IMR-90 (cell line): ENCODE measurements around the gene ZFAND4. TPM values are rescaled to one million over a fixed set of nuclear protein-coding genes. Genes with fewer than 3 reads are reported as not detected.

Experiments
- ATAC-seq: fragments of 200-7000 bp; cut with Tn5 transposase; 2 replicates; pipeline ENCODE4 v1.9.1; 2020; ENCODE audit warnings: low read depth, mild to moderate bottlenecking, moderate library complexity
- BruUV-seq: library from RNA; stranded (reverse); fragments of 400-500 nt; replicated peaks from 2 replicates; lab custom pipeline; 2021; lab: Mats Ljungman, UMichigan
- CTCF ChIA-PET: fragments of 300-600 bp; formaldehyde crosslinking; extraction: SDS; loops from one replicate; lab custom pipeline; 2021; ENCODE audit warnings: antibody characterized with exemption; lab: Yijun Ruan, JAX
- POLR2A ChIA-PET: fragments of 300-600 bp; sonication (Branson Sonifier 250); formaldehyde crosslinking; loops from one replicate; lab custom pipeline; 2022; ENCODE audit warnings: antibody characterized with exemption; ENCODE audit not compliant: unreplicated experiment; lab: Charles Lee
- DNase-seq: peaks from one replicate; pipeline ENCODE4 v3.0.0; 2013
- H2AFZ ChIP-seq: replicated peaks from 2 replicates; pipeline ENCODE3; 2013; ENCODE audit warnings: low read length, mild to moderate bottlenecking; ENCODE audit not compliant: poor library complexity
- H2AK5ac ChIP-seq: 2 replicates; pipeline ENCODE4 v1.6.1; 2013; ENCODE audit warnings: low read depth, low read length, inconsistent platforms
- H2AK9ac ChIP-seq: replicated peaks from 2 replicates; pipeline ENCODE3; 2013; ENCODE audit warnings: mild to moderate bottlenecking, low read depth, low read length, moderate library complexity; ENCODE audit not compliant: poor library complexity
- H2BK120ac ChIP-seq: 2 replicates; pipeline ENCODE4 v1.6.1; 2013; ENCODE audit warnings: low read depth, low read length, inconsistent platforms
- H2BK15ac ChIP-seq: 3 replicates; pipeline ENCODE4 v1.6.1; 2013; ENCODE audit warnings: low read depth, low read length, inconsistent platforms
- H2BK20ac ChIP-seq: 2 replicates; pipeline ENCODE4 v1.6.1; 2013; ENCODE audit warnings: low read depth, mild to moderate bottlenecking, inconsistent platforms, low read length, moderate library complexity
- H2BK5ac ChIP-seq: 2 replicates; pipeline ENCODE4 v1.6.1; 2013; ENCODE audit warnings: mild to moderate bottlenecking, low read depth, low read length, inconsistent platforms; ENCODE audit not compliant: poor library complexity, severe bottlenecking
- H3K14ac ChIP-seq: replicated peaks from 2 replicates; pipeline ENCODE4 v1.6.1; 2013; ENCODE audit warnings: low read depth, low read length, inconsistent platforms
- H3K18ac ChIP-seq: 2 replicates; pipeline ENCODE4 v1.6.1; 2013; ENCODE audit warnings: low read depth, low read length, control low read depth
- H3K23ac ChIP-seq: 2 replicates; pipeline ENCODE4 v1.6.1; 2013; ENCODE audit warnings: low read depth, low read length, inconsistent platforms
- H3K27ac ChIP-seq: 2 replicates; pipeline ENCODE4 v1.5.1; 2013; ENCODE audit warnings: mild to moderate bottlenecking, control low read depth, low read length; ENCODE audit not compliant: insufficient read depth
- H3K27me3 ChIP-seq: 2 replicates; pipeline ENCODE4 v1.6.1; 2013; ENCODE audit warnings: low read length; ENCODE audit not compliant: control insufficient read depth, insufficient read depth
- H3K36me3 ChIP-seq: 2 replicates; pipeline ENCODE4 v1.6.1; 2013; ENCODE audit warnings: low read length, mixed read lengths; ENCODE audit not compliant: control insufficient read depth, insufficient read depth
- H3K4ac ChIP-seq: 2 replicates; pipeline ENCODE4 v1.6.1; 2013; ENCODE audit warnings: low read depth, low read length, inconsistent platforms
- H3K4me1 ChIP-seq: 2 replicates; pipeline ENCODE4 v1.6.1; 2013; ENCODE audit warnings: low read length, mixed read lengths; ENCODE audit not compliant: control insufficient read depth, insufficient read depth
- H3K4me2 ChIP-seq: 2 replicates; pipeline ENCODE4 v1.6.1; 2013; ENCODE audit warnings: low read depth, mild to moderate bottlenecking, control low read depth, low read length, moderate library complexity
- H3K4me3 ChIP-seq: 2 replicates; pipeline ENCODE4 v1.5.1; 2013; ENCODE audit warnings: low read depth, mild to moderate bottlenecking, control low read depth, low read length, moderate library complexity; ENCODE audit not compliant: insufficient read depth
- H3K56ac ChIP-seq: 2 replicates; pipeline ENCODE4 v1.6.1; 2013; ENCODE audit warnings: low read length, inconsistent platforms; ENCODE audit not compliant: insufficient read depth; ENCODE audit errors: extremely low read depth
- H3K79me1 ChIP-seq, 2 experiments: 2 replicates each; pipeline ENCODE4 v1.6.1; 2013; ENCODE audit warnings: low read length in 2 of 2, inconsistent platforms in 1 of 2, low read depth in 1 of 2
- H3K9ac ChIP-seq: 2 replicates; pipeline ENCODE4 v1.6.1; 2013; ENCODE audit warnings: low read depth, low read length, control low read depth
- H3K9me1 ChIP-seq: 2 replicates; pipeline ENCODE4 v1.6.1; 2013; ENCODE audit warnings: low read length, inconsistent platforms; ENCODE audit not compliant: insufficient read depth
- H3K9me3 ChIP-seq: 2 replicates; pipeline ENCODE4 v1.6.1; 2013; ENCODE audit warnings: low read length; ENCODE audit not compliant: control insufficient read depth, insufficient read depth
- H4K20me1 ChIP-seq: 2 replicates; pipeline ENCODE4 v1.6.1; 2013; ENCODE audit warnings: low read length, inconsistent platforms; ENCODE audit not compliant: insufficient read depth
- H4K5ac ChIP-seq: 2 replicates; pipeline ENCODE4 v1.6.1; 2013; ENCODE audit warnings: mild to moderate bottlenecking, low read depth, low read length, control low read depth
- H4K8ac ChIP-seq, 2 experiments: 2 replicates each; pipeline ENCODE4 v1.6.1; 2013; ENCODE audit warnings: low read depth in 2 of 2, low read length in 2 of 2, control low read depth in 1 of 2, inconsistent platforms in 1 of 2
- H4K91ac ChIP-seq: 2 replicates; pipeline ENCODE4 v1.6.1; 2013; ENCODE audit warnings: low read depth, low read length, inconsistent platforms; ENCODE audit not compliant: insufficient read depth
- BHLHE40 ChIP-seq: fragments of 150-350 bp; IDR thresholded peaks from 2 replicates; pipeline ENCODE4 v1.6.1; 2016; ENCODE audit warnings: mild to moderate bottlenecking, low read depth, low read length
- CEBPB ChIP-seq: IDR thresholded peaks from 2 replicates; pipeline ENCODE4 v1.6.1; 2012; ENCODE audit warnings: low read depth, low read length, improper control_type of control experiment
- CHD1 ChIP-seq: IDR thresholded peaks from 2 replicates; pipeline ENCODE4 v1.6.1; 2012; ENCODE audit warnings: low read depth, low read length, improper control_type of control experiment
- CTCF ChIP-seq: conservative IDR thresholded peaks from 2 replicates; pipeline ENCODE4 v1.5.1; 2012; ENCODE audit warnings: mild to moderate bottlenecking, low read depth, low read length, improper control_type of control experiment
- ELK1 ChIP-seq: fragments of 150-350 bp; IDR thresholded peaks from 2 replicates; pipeline ENCODE4 v1.6.1; 2016; ENCODE audit warnings: low read depth, mild to moderate bottlenecking, low read length, moderate library complexity, borderline replicate concordance
- FOS ChIP-seq: fragments of 150-350 bp; IDR thresholded peaks from 2 replicates; pipeline ENCODE4 v1.6.1; 2016; ENCODE audit warnings: low read depth, low read length
- MAFK ChIP-seq: IDR thresholded peaks from 2 replicates; pipeline ENCODE4 v1.6.1; 2012; ENCODE audit warnings: low read depth, low read length, improper control_type of control experiment
- MAZ ChIP-seq: IDR thresholded peaks from 2 replicates; pipeline ENCODE4 v1.6.1; 2012; ENCODE audit warnings: low read depth, mild to moderate bottlenecking, low read length, improper control_type of control experiment, moderate library complexity, borderline replicate concordance
- MXI1 ChIP-seq: IDR thresholded peaks from 2 replicates; pipeline ENCODE4 v1.6.1; 2012; ENCODE audit warnings: low read depth, mild to moderate bottlenecking, low read length, moderate library complexity, borderline replicate concordance
- NFE2L2 ChIP-seq: fragments of 150-350 bp; IDR thresholded peaks from 2 replicates; pipeline ENCODE4 v1.6.1; 2016; ENCODE audit warnings: low read depth, mild to moderate bottlenecking, low read length
- POLR2A ChIP-seq: IDR thresholded peaks from 2 replicates; pipeline ENCODE4 v1.6.1; 2012; ENCODE audit warnings: mild to moderate bottlenecking, low read depth, low read length
- RAD21 ChIP-seq: IDR thresholded peaks from 2 replicates; pipeline ENCODE4 v1.6.1; 2012; ENCODE audit warnings: low read length, improper control_type of control experiment
- RCOR1 ChIP-seq: IDR thresholded peaks from 2 replicates; pipeline ENCODE4 v1.6.1; 2012; ENCODE audit warnings: mild to moderate bottlenecking, low read length, improper control_type of control experiment; ENCODE audit not compliant: insufficient replicate concordance
- RFX5 ChIP-seq: IDR thresholded peaks from 2 replicates; pipeline ENCODE4 v1.8.0; 2012; ENCODE audit warnings: low read depth, mild to moderate bottlenecking, low read length, moderate library complexity
- SMC3 ChIP-seq: fragments of 150-350 bp; IDR thresholded peaks from 2 replicates; pipeline ENCODE4 v1.6.1; 2016; ENCODE audit warnings: low read depth, mild to moderate bottlenecking, antibody characterized with exemption, low read length, moderate library complexity
- USF2 ChIP-seq: fragments of 150-350 bp; IDR thresholded peaks from 2 replicates; pipeline ENCODE4 v1.6.1; 2017; ENCODE audit warnings: mild to moderate bottlenecking, antibody characterized with exemption, low read length, low read depth
- WGBS, 2 experiments: methylation state at CpG; one replicate each; pipeline versions ENCODE4 v1.1.5 to v1.1.7; 2013; ENCODE audit warnings: missing lambda C conversion rate in 2 of 2; ENCODE audit not compliant: insufficient read length in 1 of 2; ENCODE audit errors: extremely low coverage in 2 of 2; 5-methylcytosine and 5-hydroxymethylcytosine counted together
- dilution Hi-C: fragments of 300-500 bp; cut with HindIII; formaldehyde crosslinking; loops from one replicate; pipeline ENCODE4 v1.14.3; 2018; ENCODE audit warnings: low sequenced_read_pairs; ENCODE audit not compliant: unreplicated experiment
- in situ Hi-C: fragments of 300-500 bp; cut with MboI; formaldehyde crosslinking; loops from 3 replicates; pipeline ENCODE4 v1.14.3; 2019; ENCODE audit warnings: low sequenced_read_pairs, inconsistent platforms, mixed read lengths
- intact Hi-C: fragments of 100-400 bp; cut with micrococcal nuclease; formaldehyde crosslinking; loops from 2 replicates; pipeline ENCODE4 v1.10.0; 2022
- polyA plus RNA-seq, 3 experiments: library from polyadenylated mRNA; depleted of rRNA; stranded (reverse); fragments of >200 nt; gene quantifications; 2 replicates each; pipeline ENCODE4 v1.2.3, GENCODE V29; 2012; ENCODE audit warnings: low replicate concordance in 1 of 3
- total RNA-seq: library from RNA; depleted of rRNA; stranded (reverse); fragments of >200 nt; gene quantifications from 2 replicates; pipeline ENCODE4 v1.2.3, GENCODE V29; 2012

The ZFAND4 gene
- total and polyA plus RNA-seq, 2 of the 4 experiments (the other 2 are of a cell fraction): 2.0 to 3.4 TPM

GRCh38 chr10:45575966-45576597, 96.5 kb downstream of the ZFAND4 start:
- Histone ChIP-seq H4K5ac (no peak overlapping the region), H3K9me3 (no peaks in the 10 kb centered on the region), H3K18ac (no peak overlapping the region), H2BK5ac (no peak overlapping the region), H3K27me3 (no peaks in the 10 kb centered on the region), H4K91ac (no peak overlapping the region), H2AFZ (no peak overlapping the region), H2AK9ac (no peak overlapping the region), H3K9me1 (no peaks in the 10 kb centered on the region), H2BK120ac (no peak overlapping the region), H3K79me1 (peaks cover 0 to 2% of the 10 kb centered on the region in 2 experiments; a peak in 1 of 4 replicates), H2BK20ac (no peak overlapping the region), H3K23ac (no peak overlapping the region), H3K36me3 (no peaks in the 10 kb centered on the region), H3K9ac (no peak overlapping the region), H3K27ac (no peak overlapping the region), H3K4me2 (no peak overlapping the region), H3K4me1 (no peaks in the 10 kb centered on the region), H3K14ac (no peak overlapping the region), H2AK5ac (no peak overlapping the region), H4K20me1 (no peaks in the 10 kb centered on the region), H4K8ac (no peak overlapping the region), H3K4ac (no peak overlapping the region), H2BK15ac (no peak overlapping the region), H3K4me3 (no peak overlapping the region), H3K56ac (no peak overlapping the region)
- no peak for ATAC-seq
- intact Hi-C loops: no loop called here
- TF ChIP-seq POLR2A (no peak), CTCF (no peak), SMC3 (no peak), ELK1 (no peak), USF2 (no peak), BHLHE40 (no peak), RCOR1 (no peak), CEBPB (no peak), FOS (no peak), NFE2L2 (no peak), CHD1 (no peak), MAZ (no peak), RFX5 (no peak), RAD21 (no peak), MAFK (no peak), MXI1 (no peak)
- no TSS peak for BruUV-seq
- dilution Hi-C loops: no loop called here
- POLR2A ChIA-PET: no interaction called here
- whole genome bisulfite sequencing, 2 experiments: no CpG with 5 or more reads among the region's 3 CpGs
- DNase-seq: no peak
- CTCF ChIA-PET: no interaction called here
- in situ Hi-C loops: no loop called here
